22Rv1 (cell line): ENCODE data around the gene KCTD5.
"Not testable (repeated sequence)": the region's sequence is repeated elsewhere in the genome, so short reads cannot be mapped to it uniquely, and the experiment has no call there.

ENCODE experiments used
- ZFX ChIP-seq: fragments of 450-650 bp; IDR thresholded peaks from 2 replicates; pipeline ENCODE4 v1.6.1; 2017; ENCODE audit warnings: antibody characterized with exemption, borderline replicate concordance
- TF ChIP-seq, protein P1 (sequence below): fragments of 450-650 bp; IDR thresholded peaks from 2 replicates; pipeline ENCODE4 v1.5.1; 2017; ENCODE audit warnings: mild to moderate bottlenecking

DNA sequence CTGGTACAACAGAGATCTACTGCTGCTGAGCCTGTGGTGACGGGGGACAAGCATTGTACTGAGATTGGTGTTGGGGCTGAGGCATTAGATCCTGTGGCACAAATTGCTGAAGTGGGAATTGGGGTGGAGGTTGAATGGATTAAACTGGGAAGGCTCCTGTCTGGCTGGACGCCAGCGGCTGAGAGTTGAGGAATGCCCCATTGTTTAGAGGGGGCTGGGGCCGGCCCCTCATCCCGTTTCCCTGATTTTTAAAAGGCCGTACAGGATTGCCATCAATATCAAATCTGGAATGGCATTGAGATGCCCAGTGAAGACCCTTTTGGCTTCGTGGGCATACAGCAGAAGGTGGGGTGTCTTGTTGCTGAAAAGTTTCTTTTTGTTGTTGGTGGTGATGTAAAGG is 15.7 kb upstream of the KCTD5 start:
- TF ChIP-seq, protein P1, sequence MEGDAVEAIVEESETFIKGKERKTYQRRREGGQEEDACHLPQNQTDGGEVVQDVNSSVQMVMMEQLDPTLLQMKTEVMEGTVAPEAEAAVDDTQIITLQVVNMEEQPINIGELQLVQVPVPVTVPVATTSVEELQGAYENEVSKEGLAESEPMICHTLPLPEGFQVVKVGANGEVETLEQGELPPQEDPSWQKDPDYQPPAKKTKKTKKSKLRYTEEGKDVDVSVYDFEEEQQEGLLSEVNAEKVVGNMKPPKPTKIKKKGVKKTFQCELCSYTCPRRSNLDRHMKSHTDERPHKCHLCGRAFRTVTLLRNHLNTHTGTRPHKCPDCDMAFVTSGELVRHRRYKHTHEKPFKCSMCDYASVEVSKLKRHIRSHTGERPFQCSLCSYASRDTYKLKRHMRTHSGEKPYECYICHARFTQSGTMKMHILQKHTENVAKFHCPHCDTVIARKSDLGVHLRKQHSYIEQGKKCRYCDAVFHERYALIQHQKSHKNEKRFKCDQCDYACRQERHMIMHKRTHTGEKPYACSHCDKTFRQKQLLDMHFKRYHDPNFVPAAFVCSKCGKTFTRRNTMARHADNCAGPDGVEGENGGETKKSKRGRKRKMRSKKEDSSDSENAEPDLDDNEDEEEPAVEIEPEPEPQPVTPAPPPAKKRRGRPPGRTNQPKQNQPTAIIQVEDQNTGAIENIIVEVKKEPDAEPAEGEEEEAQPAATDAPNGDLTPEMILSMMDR, result not testable (repeated sequence)
- not testable (repeated sequence) for TF ChIP-seq ZFX
